ENCODE measurements around the gene RPN2. TPM values are rescaled to one million over a fixed set of nuclear protein-coding genes. Genes with fewer than 3 reads are reported as not detected.

RPN2 gene
- total and polyA plus RNA-seq, 10 of the 15 experiments (the other 5 are each of a cell fraction or from before 2014, with no cell fraction given), result 148 to 365 (median 228) TPM

DNA sequence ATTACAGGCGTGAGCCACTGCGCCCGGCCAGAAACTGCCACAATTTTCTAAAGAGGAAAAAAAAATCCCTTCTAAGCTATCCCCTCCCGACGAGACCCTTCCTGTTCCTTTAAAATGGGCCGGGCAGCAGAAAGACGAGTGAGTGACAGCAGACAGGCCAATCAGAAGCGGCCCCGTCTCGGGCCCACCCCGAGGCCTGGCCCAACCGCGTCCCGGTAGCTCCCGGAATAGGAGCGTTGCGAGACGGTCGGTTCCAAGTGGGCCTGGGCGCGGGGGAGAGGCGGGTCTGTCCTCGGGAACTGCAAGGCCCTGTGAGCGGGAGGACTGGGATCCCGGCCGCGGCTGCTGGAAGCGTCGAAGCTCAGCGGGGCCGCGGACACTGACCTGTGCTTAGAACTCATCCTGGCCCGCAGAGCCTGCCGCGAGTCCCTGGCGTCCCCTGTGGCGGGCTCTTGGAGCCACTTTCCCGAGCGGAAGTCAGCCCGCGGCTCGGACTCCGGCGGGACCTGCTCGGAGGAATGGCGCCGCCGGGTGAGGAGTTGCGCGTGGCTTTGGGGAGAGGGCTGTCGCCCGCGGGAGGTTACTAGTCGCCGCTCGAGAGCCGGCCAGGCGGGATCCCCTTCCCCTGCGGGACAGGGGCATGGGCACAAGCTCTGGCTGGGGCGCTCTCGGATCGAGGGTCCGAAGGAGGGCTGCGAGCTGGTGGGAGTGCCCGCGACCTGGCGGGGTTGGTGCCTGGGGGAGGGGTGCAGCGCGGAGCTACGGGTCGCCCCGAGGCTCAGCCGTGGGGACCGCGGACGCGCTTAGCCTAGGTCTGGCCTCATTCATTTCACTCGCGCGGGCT lies at the start of gene RPN2, which contains the start of gene MROH8 (continued):
- no peak for TF ChIP-seq PRDM15 (CRISPR knock-in tag; IDR thresholded peaks at IDR 0.05)
- peak; percentile 99 for TF ChIP-seq BCLAF1 (IDR thresholded peaks at IDR 0.05)
- peak; percentile 73 for TF ChIP-seq LARP7 (IDR thresholded peaks at IDR 0.05)
- peak; percentile 78; the same call in 1 of the 2 replicates for TF ChIP-seq GABPA (IDR thresholded peaks at IDR 0.05; ENCODE audit: low read depth)
- 0 out of 2 replicates have a peak, but pooled peaks have one; percentile 22 for TF ChIP-seq SMARCA5 (IDR thresholded peaks at IDR 0.05)
- peak in 1 of 2 experiments; percentile 40; a peak in 1 of 3 replicates for TF ChIP-seq EGR1 (IDR thresholded peaks at IDR 0.05; ENCODE audit: borderline replicate concordance in 1 of 2, low read depth in 2 of 2, low read length in 2 of 2)
- TF ChIP-seq, protein P1, sequence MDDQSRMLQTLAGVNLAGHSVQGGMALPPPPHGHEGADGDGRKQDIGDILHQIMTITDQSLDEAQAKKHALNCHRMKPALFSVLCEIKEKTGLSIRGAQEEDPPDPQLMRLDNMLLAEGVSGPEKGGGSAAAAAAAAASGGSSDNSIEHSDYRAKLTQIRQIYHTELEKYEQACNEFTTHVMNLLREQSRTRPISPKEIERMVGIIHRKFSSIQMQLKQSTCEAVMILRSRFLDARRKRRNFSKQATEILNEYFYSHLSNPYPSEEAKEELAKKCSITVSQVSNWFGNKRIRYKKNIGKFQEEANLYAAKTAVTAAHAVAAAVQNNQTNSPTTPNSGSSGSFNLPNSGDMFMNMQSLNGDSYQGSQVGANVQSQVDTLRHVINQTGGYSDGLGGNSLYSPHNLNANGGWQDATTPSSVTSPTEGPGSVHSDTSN (IDR thresholded peaks at IDR 0.05; ENCODE audit: insufficient replicate concordance, low read depth, low read length), result peak; percentile 99
- no peak for TF ChIP-seq ATF2 (IDR thresholded peaks at IDR 0.05; ENCODE audit: low read length)
- 0 out of 2 replicates have a peak, but pooled peaks have one; percentile 12 for TF ChIP-seq TCF12 (IDR thresholded peaks at IDR 0.05; ENCODE audit: low read depth, low read length)
- TF ChIP-seq TBL1XR1 (IDR thresholded peaks at IDR 0.05; ENCODE audit: low read depth, low read length), result peak; percentile 55; the same call in 1 of the 2 replicates
- no peak for TF ChIP-seq SMAD1 (IDR thresholded peaks at IDR 0.05; ENCODE audit: low read depth, partially characterized antibody)
- 0 out of 2 replicates have a peak, but pooled peaks have one; percentile 47 for TF ChIP-seq POLR2AphosphoS2 (IDR thresholded peaks at IDR 0.05; ENCODE audit: low read depth, low read length)
- peak; percentile 95 for TF ChIP-seq IKZF1 (conservative IDR thresholded peaks at IDR 0.05)
- TF ChIP-seq, protein P2, sequence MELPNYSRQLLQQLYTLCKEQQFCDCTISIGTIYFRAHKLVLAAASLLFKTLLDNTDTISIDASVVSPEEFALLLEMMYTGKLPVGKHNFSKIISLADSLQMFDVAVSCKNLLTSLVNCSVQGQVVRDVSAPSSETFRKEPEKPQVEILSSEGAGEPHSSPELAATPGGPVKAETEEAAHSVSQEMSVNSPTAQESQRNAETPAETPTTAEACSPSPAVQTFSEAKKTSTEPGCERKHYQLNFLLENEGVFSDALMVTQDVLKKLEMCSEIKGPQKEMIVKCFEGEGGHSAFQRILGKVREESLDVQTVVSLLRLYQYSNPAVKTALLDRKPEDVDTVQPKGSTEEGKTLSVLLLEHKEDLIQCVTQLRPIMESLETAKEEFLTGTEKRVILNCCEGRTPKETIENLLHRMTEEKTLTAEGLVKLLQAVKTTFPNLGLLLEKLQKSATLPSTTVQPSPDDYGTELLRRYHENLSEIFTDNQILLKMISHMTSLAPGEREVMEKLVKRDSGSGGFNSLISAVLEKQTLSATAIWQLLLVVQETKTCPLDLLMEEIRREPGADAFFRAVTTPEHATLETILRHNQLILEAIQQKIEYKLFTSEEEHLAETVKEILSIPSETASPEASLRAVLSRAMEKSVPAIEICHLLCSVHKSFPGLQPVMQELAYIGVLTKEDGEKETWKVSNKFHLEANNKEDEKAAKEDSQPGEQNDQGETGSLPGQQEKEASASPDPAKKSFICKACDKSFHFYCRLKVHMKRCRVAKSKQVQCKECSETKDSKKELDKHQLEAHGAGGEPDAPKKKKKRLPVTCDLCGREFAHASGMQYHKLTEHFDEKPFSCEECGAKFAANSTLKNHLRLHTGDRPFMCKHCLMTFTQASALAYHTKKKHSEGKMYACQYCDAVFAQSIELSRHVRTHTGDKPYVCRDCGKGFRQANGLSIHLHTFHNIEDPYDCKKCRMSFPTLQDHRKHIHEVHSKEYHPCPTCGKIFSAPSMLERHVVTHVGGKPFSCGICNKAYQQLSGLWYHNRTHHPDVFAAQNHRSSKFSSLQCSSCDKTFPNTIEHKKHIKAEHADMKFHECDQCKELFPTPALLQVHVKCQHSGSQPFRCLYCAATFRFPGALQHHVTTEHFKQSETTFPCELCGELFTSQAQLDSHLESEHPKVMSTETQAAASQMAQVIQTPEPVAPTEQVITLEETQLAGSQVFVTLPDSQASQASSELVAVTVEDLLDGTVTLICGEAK (IDR thresholded peaks at IDR 0.05; ENCODE audit: borderline replicate concordance), result peak; percentile 90
